ENCODE measurements around the gene RASAL2. TPM values are rescaled to one million over a fixed set of nuclear protein-coding genes. Genes with fewer than 3 reads are reported as not detected.

Gene RASAL2
- total RNA-seq, 1 donor from 2014 or later: 18.3 TPM

DNA sequence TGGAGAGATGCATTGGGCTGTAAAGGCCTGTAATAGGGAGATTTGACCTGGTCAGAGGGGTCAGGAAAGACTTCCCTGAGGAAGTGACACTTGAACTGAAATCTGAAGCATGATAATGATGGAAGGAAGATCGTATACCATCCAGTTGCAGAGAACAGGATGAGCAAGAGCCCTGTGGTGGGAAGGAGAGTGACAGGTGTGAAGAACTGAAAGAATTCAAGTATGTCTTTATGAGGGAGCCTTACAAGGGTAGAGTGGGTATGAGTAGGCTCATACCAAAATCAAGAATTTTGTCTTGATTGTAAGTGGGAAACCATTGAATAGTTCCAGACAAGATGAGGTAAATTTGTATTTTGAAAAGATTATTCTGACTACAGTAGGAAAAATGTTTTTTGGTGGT, 129.4 kb downstream of the RASAL2 start:
- peaks cover 2% of the 10 kb centered on the region for H3K9me3 Mint-ChIP-seq
- H3K4me1 ChIP-seq: no peaks in the 10 kb centered on the region
- H3K9me3 ChIP-seq (ENCODE audit: low read depth): no peaks in the 10 kb centered on the region
- no peak overlapping the region for H2AFZ ChIP-seq (replicated peaks)
- peaks cover 4% of the 10 kb centered on the region for H3K79me2 ChIP-seq (ENCODE audit: low read depth)
- H3K4me1 Mint-ChIP-seq: no peaks in the 10 kb centered on the region
- no peak overlapping the region for H3K27ac Mint-ChIP-seq
- TF ChIP-seq EZH2phosphoT487 (IDR thresholded peaks at IDR 0.05) (no peak), EZH2 (IDR thresholded peaks at IDR 0.05) (no peak)
- TF ChIP-seq, protein P1, sequence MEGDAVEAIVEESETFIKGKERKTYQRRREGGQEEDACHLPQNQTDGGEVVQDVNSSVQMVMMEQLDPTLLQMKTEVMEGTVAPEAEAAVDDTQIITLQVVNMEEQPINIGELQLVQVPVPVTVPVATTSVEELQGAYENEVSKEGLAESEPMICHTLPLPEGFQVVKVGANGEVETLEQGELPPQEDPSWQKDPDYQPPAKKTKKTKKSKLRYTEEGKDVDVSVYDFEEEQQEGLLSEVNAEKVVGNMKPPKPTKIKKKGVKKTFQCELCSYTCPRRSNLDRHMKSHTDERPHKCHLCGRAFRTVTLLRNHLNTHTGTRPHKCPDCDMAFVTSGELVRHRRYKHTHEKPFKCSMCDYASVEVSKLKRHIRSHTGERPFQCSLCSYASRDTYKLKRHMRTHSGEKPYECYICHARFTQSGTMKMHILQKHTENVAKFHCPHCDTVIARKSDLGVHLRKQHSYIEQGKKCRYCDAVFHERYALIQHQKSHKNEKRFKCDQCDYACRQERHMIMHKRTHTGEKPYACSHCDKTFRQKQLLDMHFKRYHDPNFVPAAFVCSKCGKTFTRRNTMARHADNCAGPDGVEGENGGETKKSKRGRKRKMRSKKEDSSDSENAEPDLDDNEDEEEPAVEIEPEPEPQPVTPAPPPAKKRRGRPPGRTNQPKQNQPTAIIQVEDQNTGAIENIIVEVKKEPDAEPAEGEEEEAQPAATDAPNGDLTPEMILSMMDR (IDR thresholded peaks at IDR 0.05): no peak
- H3K27me3 Mint-ChIP-seq (ENCODE audit: insufficient read depth, low read depth): no peaks in the 10 kb centered on the region
- H3K36me3 Mint-ChIP-seq: peaks cover 6% of the 10 kb centered on the region
- H3K4me3 Mint-ChIP-seq: no peak overlapping the region
- no peaks in the 10 kb centered on the region for H3K27me3 ChIP-seq
- H3K4me3 ChIP-seq: no peak overlapping the region
- no peak overlapping the region for H3K27ac ChIP-seq
- H4K20me1 ChIP-seq (ENCODE audit: low read depth): no peaks in the 10 kb centered on the region
- H3K9ac ChIP-seq: no peak overlapping the region
- H3K36me3 ChIP-seq: no peaks in the 10 kb centered on the region
- DNase-seq (ENCODE audit: low spot score): no peak
- no peak overlapping the region for H3K4me2 ChIP-seq
- no peaks in the 10 kb centered on the region for H3F3A ChIP-seq (ENCODE audit: low read depth)

DNA sequence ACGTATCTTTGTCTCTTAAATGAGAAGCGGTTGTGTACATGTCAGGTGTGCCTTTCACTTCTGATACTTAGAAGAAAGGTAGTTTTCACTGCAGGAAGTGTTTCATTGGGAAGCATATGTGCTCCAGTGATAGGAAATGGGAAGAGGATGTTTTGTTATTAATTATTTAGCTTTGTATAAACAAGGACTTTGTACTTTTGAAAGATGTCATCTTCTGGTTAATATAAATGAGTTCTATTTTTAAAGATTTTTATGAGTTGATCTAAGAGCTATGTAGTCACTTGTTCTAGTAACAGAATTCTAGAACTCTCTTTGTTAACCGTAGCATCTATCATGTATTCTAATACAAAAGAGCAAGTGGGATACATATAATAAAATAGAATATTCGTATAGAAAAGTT, 130.5 kb downstream of the RASAL2 start:
- no peak overlapping the region for H2AFZ ChIP-seq (replicated peaks)
- H3K9me3 Mint-ChIP-seq: peaks cover 2% of the 10 kb centered on the region
- no peaks in the 10 kb centered on the region for H3K4me1 Mint-ChIP-seq
- H3K27me3 ChIP-seq: no peaks in the 10 kb centered on the region
- peaks cover 6% of the 10 kb centered on the region for H3K36me3 Mint-ChIP-seq
- no peak overlapping the region for H3K9ac ChIP-seq
- no peak for DNase-seq (ENCODE audit: low spot score)
- TF ChIP-seq EZH2 (IDR thresholded peaks at IDR 0.05): no peak
- no peak for TF ChIP-seq EZH2phosphoT487 (IDR thresholded peaks at IDR 0.05)
- TF ChIP-seq, protein P1 (IDR thresholded peaks at IDR 0.05): no peak
- no peak overlapping the region for H3K4me3 ChIP-seq
- no peaks in the 10 kb centered on the region for H3K27me3 Mint-ChIP-seq (ENCODE audit: insufficient read depth, low read depth)
- no peaks in the 10 kb centered on the region for H3F3A ChIP-seq (ENCODE audit: low read depth)
- no peak overlapping the region for H3K27ac Mint-ChIP-seq
- no peak overlapping the region for H3K4me2 ChIP-seq
- no peaks in the 10 kb centered on the region for H4K20me1 ChIP-seq (ENCODE audit: low read depth)
- H3K36me3 ChIP-seq: no peaks in the 10 kb centered on the region
- H3K27ac ChIP-seq: no peak overlapping the region
- H3K9me3 ChIP-seq (ENCODE audit: low read depth): no peaks in the 10 kb centered on the region
- no peaks in the 10 kb centered on the region for H3K4me1 ChIP-seq
- H3K79me2 ChIP-seq (ENCODE audit: low read depth): peaks cover 4% of the 10 kb centered on the region
- no peak overlapping the region for H3K4me3 Mint-ChIP-seq

DNA sequence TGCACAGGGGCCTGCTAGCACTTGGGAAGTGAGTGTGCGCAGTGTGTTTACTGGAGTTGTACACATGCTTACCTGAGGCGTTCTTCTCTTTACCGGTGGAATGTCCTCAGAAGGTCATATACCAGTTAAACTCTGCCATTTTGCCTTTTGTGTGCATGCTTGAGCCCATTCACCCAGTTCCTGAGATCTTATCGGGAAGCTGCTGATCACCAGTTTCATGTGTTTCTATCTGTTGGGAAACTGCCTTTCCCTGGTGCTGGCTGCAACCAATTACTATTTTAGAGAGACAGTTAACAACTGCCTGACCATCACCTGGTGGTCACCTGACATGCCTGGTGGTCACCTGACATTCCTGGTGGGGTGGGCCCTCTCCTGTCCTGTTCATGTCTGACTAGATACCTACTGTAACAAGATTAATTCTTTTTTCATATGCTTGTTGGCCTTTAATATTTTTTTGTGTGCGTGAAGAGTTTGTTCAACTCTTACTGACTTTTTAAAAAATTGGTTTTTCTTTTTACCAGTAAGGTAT, 137.0 kb downstream of the RASAL2 start:
- TF ChIP-seq EZH2 (IDR thresholded peaks at IDR 0.05): no peak
- TF ChIP-seq, protein P1 (IDR thresholded peaks at IDR 0.05): no peak
- no peak for TF ChIP-seq EZH2phosphoT487 (IDR thresholded peaks at IDR 0.05)
- Histone ChIP-seq H3K4me1 (no peaks in the 10 kb centered on the region), H2AFZ (replicated peaks) (no peak overlapping the region), H3K9ac (no peak overlapping the region), H3K4me2 (no peak overlapping the region), H3K4me3 (no peak overlapping the region), H3K36me3 (no peaks in the 10 kb centered on the region), H3F3A (ENCODE audit: low read depth) (no peaks in the 10 kb centered on the region), H3K79me2 (ENCODE audit: low read depth) (peaks cover 8% of the 10 kb centered on the region), H3K27ac (no peak overlapping the region), H3K27me3 (no peaks in the 10 kb centered on the region), H3K9me3 (ENCODE audit: low read depth) (no peaks in the 10 kb centered on the region), H4K20me1 (ENCODE audit: low read depth) (no peaks in the 10 kb centered on the region)
- no peaks in the 10 kb centered on the region for H3K27me3 Mint-ChIP-seq (ENCODE audit: insufficient read depth, low read depth)
- no peak overlapping the region for H3K27ac Mint-ChIP-seq
- DNase-seq (ENCODE audit: low spot score): no peak
- H3K9me3 Mint-ChIP-seq: no peaks in the 10 kb centered on the region
- H3K4me3 Mint-ChIP-seq: no peak overlapping the region
- no peaks in the 10 kb centered on the region for H3K4me1 Mint-ChIP-seq
- no peaks in the 10 kb centered on the region for H3K36me3 Mint-ChIP-seq

Data from neural progenitor cell (in vitro differentiated cells).